ENCODE data around the gene KCNN3. TPM values are rescaled to one million over a fixed set of nuclear protein-coding genes. Genes with fewer than 3 reads are reported as not detected.
"Not testable (repeated sequence)": the region's sequence is repeated elsewhere in the genome, so short reads cannot be mapped to it uniquely, and the experiment has no call there.

The KCNN3 gene
- total and polyA plus RNA-seq, 4 donors = 0.47 to 4.9 (median 1.9) TPM

- not testable (repeated sequence) for H3K27ac ChIP-seq (ENCODE audit: low read depth in 1 of 2, low read length in 1 of 2); H3K27me3 ChIP-seq (ENCODE audit: control insufficient read depth in 3 of 3, insufficient read depth in 3 of 3, low read length in 2 of 3); H3K36me3 ChIP-seq (ENCODE audit: control insufficient read depth in 4 of 4, insufficient read depth in 4 of 4, low read length in 4 of 4); H3K4me1 ChIP-seq (ENCODE audit: control insufficient read depth in 5 of 5, insufficient read depth in 5 of 5, low read length in 5 of 5); H3K9ac ChIP-seq (ENCODE audit: insufficient read depth in 1 of 2, low read length in 2 of 2); ATAC-seq (ENCODE audit: insufficient read depth, low FRiP score); H3K9me3 ChIP-seq (ENCODE audit: control insufficient read depth in 4 of 4, insufficient read depth in 3 of 4, low read length in 3 of 4); H3K4me3 ChIP-seq; DNase-seq
- 80 to 94% methylated on average over 37 to 41 of the region's 41 CpGs for WGBS, 2 donors
Observed at GRCh38 chr1:154670310-154671270, 199.5 kb downstream of the KCNN3 start.

DNA sequence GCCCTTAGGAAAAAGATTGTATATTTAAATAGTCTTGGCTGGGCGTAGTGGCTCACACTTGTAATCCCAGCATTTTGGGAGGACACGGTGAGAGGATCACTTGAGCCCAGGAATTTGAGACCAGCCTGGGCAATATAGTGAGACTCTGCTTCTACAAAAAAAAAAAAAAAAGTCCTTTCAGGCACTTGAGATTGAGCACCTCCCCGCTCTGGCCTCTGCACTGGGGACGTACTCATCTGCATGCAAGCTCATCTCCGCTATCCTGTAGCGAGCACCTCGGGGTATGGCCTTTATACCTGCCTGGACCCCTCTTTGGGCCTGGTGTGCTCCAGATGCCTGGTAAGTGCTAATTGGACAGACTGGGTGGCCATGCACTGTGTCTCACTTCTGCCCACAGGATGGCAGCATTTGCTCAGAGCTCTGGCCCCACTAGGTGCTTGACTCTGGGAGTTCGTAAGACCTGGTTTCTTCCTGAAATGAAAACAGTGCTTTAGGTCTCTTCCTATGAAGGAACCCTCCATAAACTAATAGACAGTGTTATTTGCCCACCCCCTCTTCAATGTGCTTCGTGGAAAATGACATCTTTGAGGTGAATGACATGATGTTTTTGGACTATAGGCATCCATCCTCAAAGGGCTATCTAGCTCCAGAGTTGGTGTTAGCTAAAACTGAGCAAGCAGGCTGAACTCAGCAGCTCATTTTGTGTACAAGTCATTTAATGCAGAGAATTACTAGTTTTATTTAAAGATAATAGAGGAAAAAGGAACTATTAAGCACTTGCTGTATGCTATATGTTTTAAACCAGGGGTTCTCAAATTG lies 200.4 kb downstream of the KCNN3 start:
- WGBS, 2 donors = 50 to 58% methylated on average over 9 of the region's 9 CpGs

GRCh38 chr1:154666051-154666790 lies 203.9 kb downstream of the KCNN3 start:
- H3K9ac ChIP-seq (ENCODE audit: insufficient read depth in 1 of 2, low read length in 2 of 2) = no peak overlapping the region
- H3K36me3 ChIP-seq (ENCODE audit: control insufficient read depth in 4 of 4, insufficient read depth in 4 of 4, low read length in 4 of 4) = no peaks in the 10 kb centered on the region
- H3K9me3 ChIP-seq (ENCODE audit: control insufficient read depth in 4 of 4, insufficient read depth in 3 of 4, low read length in 3 of 4) = no peaks in the 10 kb centered on the region
- peak in 2 of 3 donors; percentile 71 to 75 for DNase-seq
- TF ChIP-seq CTCF (IDR thresholded peaks at IDR 0.05; ENCODE audit: control extremely low read depth, extremely low read depth) = no peak
- H3K4me3 ChIP-seq = no peak overlapping the region
- WGBS, 2 donors = 71 to 77% methylated on average over 7 of the region's 7 CpGs
- ATAC-seq (ENCODE audit: insufficient read depth, low FRiP score) = no peak
- peaks cover 0 to 20% (median 0%) of the 10 kb centered on the region in 5 donors for H3K4me1 ChIP-seq (ENCODE audit: control insufficient read depth in 5 of 5, insufficient read depth in 5 of 5, low read length in 5 of 5)
- H3K27me3 ChIP-seq (ENCODE audit: control insufficient read depth in 3 of 3, insufficient read depth in 3 of 3, low read length in 2 of 3) = no peaks in the 10 kb centered on the region
- H3K27ac ChIP-seq (ENCODE audit: low read depth in 1 of 2, low read length in 1 of 2) = no peak overlapping the region

More for the DNA sequence above, 200.4 kb downstream of the KCNN3 start:
- Histone ChIP-seq H3K27me3 (ENCODE audit: control insufficient read depth in 3 of 3, insufficient read depth in 3 of 3, low read length in 2 of 3) (no peaks in the 10 kb centered on the region), H3K4me1 (ENCODE audit: control insufficient read depth in 5 of 5, insufficient read depth in 5 of 5, low read length in 5 of 5) (peaks cover 0 to 9% (median 0%) of the 10 kb centered on the region in 5 donors), H3K27ac (ENCODE audit: low read depth in 1 of 2, low read length in 1 of 2) (no peak overlapping the region), H3K36me3 (ENCODE audit: control insufficient read depth in 4 of 4, insufficient read depth in 4 of 4, low read length in 4 of 4) (no peaks in the 10 kb centered on the region), H3K9me3 (ENCODE audit: control insufficient read depth in 4 of 4, insufficient read depth in 3 of 4, low read length in 3 of 4) (no peaks in the 10 kb centered on the region), H3K4me3 (no peak overlapping the region), H3K9ac (ENCODE audit: insufficient read depth in 1 of 2, low read length in 2 of 2) (no peak overlapping the region)
- peak; percentile 87 for TF ChIP-seq CTCF (IDR thresholded peaks at IDR 0.05; ENCODE audit: control extremely low read depth, extremely low read depth)
- DNase-seq (peak; percentile 66 to 81 (median 74)), ATAC-seq (ENCODE audit: insufficient read depth, low FRiP score) (peak; percentile 82)

Data from lung (tissue), 12 donors.